ENCODE data around the gene LYAR. TPM values are rescaled to one million over a fixed set of nuclear protein-coding genes. Genes with fewer than 3 reads are reported as not detected.

LYAR gene
- total RNA-seq, 1 donor = 4.0 TPM

DNA sequence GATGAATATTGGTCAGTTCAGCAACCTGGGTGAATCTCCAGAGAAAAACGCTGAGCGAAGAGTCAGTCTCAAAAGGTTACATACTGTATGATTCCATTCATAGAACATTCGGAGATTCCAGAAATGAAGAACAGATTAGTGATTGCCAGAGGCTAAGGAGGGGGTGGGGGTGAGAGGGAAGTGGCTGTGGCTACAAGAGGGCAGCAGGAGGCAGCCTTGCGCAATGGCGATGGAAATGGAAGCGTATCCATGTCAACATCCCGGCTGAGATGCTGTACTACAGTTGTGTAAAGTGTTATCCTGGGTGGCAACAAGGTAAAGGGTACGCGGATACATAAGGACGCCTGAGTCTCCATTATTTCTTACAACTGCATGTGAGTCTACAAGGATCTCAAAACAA lies 18.0 kb downstream of the LYAR start:
- Histone ChIP-seq H3K4me3 (ENCODE audit: insufficient read depth, low read length) (no peak overlapping the region), H3K9me3 (ENCODE audit: low read depth, low read length) (no peaks in the 10 kb centered on the region), H3K79me2 (ENCODE audit: insufficient read depth, low read length) (no peaks in the 10 kb centered on the region), H2AFZ (ENCODE audit: low read length) (no peak overlapping the region), H3K27ac (ENCODE audit: low read depth, low read length) (no peak overlapping the region), H3K27me3 (ENCODE audit: insufficient read depth, low read length) (no peaks in the 10 kb centered on the region), H3K4me2 (ENCODE audit: insufficient read depth, low read length) (no peak overlapping the region), H3K4me1 (ENCODE audit: insufficient read depth, low read length) (no peaks in the 10 kb centered on the region), H4K20me1 (ENCODE audit: insufficient read depth, low read length) (no peaks in the 10 kb centered on the region), H3K36me3 (ENCODE audit: insufficient read depth, low read length) (peaks cover 46% of the 10 kb centered on the region)
- DNase-seq (ENCODE audit: insufficient read length, low spot score, missing footprints) = no peak
- TF ChIP-seq, protein P1, sequence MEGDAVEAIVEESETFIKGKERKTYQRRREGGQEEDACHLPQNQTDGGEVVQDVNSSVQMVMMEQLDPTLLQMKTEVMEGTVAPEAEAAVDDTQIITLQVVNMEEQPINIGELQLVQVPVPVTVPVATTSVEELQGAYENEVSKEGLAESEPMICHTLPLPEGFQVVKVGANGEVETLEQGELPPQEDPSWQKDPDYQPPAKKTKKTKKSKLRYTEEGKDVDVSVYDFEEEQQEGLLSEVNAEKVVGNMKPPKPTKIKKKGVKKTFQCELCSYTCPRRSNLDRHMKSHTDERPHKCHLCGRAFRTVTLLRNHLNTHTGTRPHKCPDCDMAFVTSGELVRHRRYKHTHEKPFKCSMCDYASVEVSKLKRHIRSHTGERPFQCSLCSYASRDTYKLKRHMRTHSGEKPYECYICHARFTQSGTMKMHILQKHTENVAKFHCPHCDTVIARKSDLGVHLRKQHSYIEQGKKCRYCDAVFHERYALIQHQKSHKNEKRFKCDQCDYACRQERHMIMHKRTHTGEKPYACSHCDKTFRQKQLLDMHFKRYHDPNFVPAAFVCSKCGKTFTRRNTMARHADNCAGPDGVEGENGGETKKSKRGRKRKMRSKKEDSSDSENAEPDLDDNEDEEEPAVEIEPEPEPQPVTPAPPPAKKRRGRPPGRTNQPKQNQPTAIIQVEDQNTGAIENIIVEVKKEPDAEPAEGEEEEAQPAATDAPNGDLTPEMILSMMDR (IDR thresholded peaks at IDR 0.05; ENCODE audit: extremely low read depth, low read depth, low read length) = no peak

GRCh38 chr4:4270529-4270928 lies 19.4 kb downstream of the LYAR start:
- H4K20me1 ChIP-seq (ENCODE audit: insufficient read depth, low read length) = no peaks in the 10 kb centered on the region
- H3K4me2 ChIP-seq (ENCODE audit: insufficient read depth, low read length) = no peak overlapping the region
- no peak overlapping the region for H3K4me3 ChIP-seq (ENCODE audit: insufficient read depth, low read length)
- TF ChIP-seq, protein P1 (IDR thresholded peaks at IDR 0.05; ENCODE audit: extremely low read depth, low read depth, low read length) = no peak
- H3K36me3 ChIP-seq (ENCODE audit: insufficient read depth, low read length) = peaks cover 46% of the 10 kb centered on the region
- H2AFZ ChIP-seq (ENCODE audit: low read length) = no peak overlapping the region
- no peaks in the 10 kb centered on the region for H3K4me1 ChIP-seq (ENCODE audit: insufficient read depth, low read length)
- H3K27ac ChIP-seq (ENCODE audit: low read depth, low read length) = no peak overlapping the region
- H3K79me2 ChIP-seq (ENCODE audit: insufficient read depth, low read length) = no peaks in the 10 kb centered on the region
- H3K27me3 ChIP-seq (ENCODE audit: insufficient read depth, low read length) = no peaks in the 10 kb centered on the region
- no peaks in the 10 kb centered on the region for H3K9me3 ChIP-seq (ENCODE audit: low read depth, low read length)
- DNase-seq (ENCODE audit: insufficient read length, low spot score, missing footprints) = no peak

- no peak overlapping the region for H3K27ac ChIP-seq (ENCODE audit: low read depth, low read length)
- H3K36me3 ChIP-seq (ENCODE audit: insufficient read depth, low read length) = peaks cover 42% of the 10 kb centered on the region
- no peak overlapping the region for H3K4me3 ChIP-seq (ENCODE audit: insufficient read depth, low read length)
- no peak overlapping the region for H3K4me2 ChIP-seq (ENCODE audit: insufficient read depth, low read length)
- H3K4me1 ChIP-seq (ENCODE audit: insufficient read depth, low read length) = no peaks in the 10 kb centered on the region
- H4K20me1 ChIP-seq (ENCODE audit: insufficient read depth, low read length) = no peaks in the 10 kb centered on the region
- H3K79me2 ChIP-seq (ENCODE audit: insufficient read depth, low read length) = no peaks in the 10 kb centered on the region
- H3K9me3 ChIP-seq (ENCODE audit: low read depth, low read length) = no peaks in the 10 kb centered on the region
- H2AFZ ChIP-seq (ENCODE audit: low read length) = no peak overlapping the region
- TF ChIP-seq, protein P1 (IDR thresholded peaks at IDR 0.05; ENCODE audit: extremely low read depth, low read depth, low read length) = no peak
- no peaks in the 10 kb centered on the region for H3K27me3 ChIP-seq (ENCODE audit: insufficient read depth, low read length)
- DNase-seq (ENCODE audit: insufficient read length, low spot score, missing footprints) = no peak
Observed at GRCh38 chr4:4269856-4270255, 20.1 kb downstream of the LYAR start.

GRCh38 chr4:4269331-4269731 lies 20.6 kb downstream of the LYAR start:
- Histone ChIP-seq H3K4me2 (ENCODE audit: insufficient read depth, low read length) (no peak overlapping the region), H3K27ac (ENCODE audit: low read depth, low read length) (no peak overlapping the region), H3K36me3 (ENCODE audit: insufficient read depth, low read length) (peaks cover 37% of the 10 kb centered on the region), H3K27me3 (ENCODE audit: insufficient read depth, low read length) (no peaks in the 10 kb centered on the region), H3K4me1 (ENCODE audit: insufficient read depth, low read length) (no peaks in the 10 kb centered on the region), H3K79me2 (ENCODE audit: insufficient read depth, low read length) (no peaks in the 10 kb centered on the region), H3K4me3 (ENCODE audit: insufficient read depth, low read length) (no peak overlapping the region), H3K9me3 (ENCODE audit: low read depth, low read length) (no peaks in the 10 kb centered on the region), H4K20me1 (ENCODE audit: insufficient read depth, low read length) (no peaks in the 10 kb centered on the region), H2AFZ (ENCODE audit: low read length) (no peak overlapping the region)
- no peak for DNase-seq (ENCODE audit: insufficient read length, low spot score, missing footprints)
- TF ChIP-seq, protein P1 (IDR thresholded peaks at IDR 0.05; ENCODE audit: extremely low read depth, low read depth, low read length) = no peak
